Stomach smooth muscle (tissue), 2 donors: ENCODE measurements around the gene TMEM38A.

Experiments
- H3K27ac ChIP-seq: one replicate; pipeline ENCODE4 v1.7.0; 2013; ENCODE audit warnings: mild to moderate bottlenecking, low read length, inconsistent platforms
- H3K27me3 ChIP-seq, 2 donors: one replicate each; pipeline ENCODE4 v1.7.0; 2013; ENCODE audit warnings: low read length in 2 of 2; ENCODE audit not compliant: insufficient read depth in 2 of 2, control insufficient read depth in 1 of 2
- H3K36me3 ChIP-seq, 2 donors: one replicate each; pipeline ENCODE4 v1.7.0; 2013; ENCODE audit warnings: low read length in 2 of 2; ENCODE audit not compliant: control insufficient read depth in 2 of 2, insufficient read depth in 2 of 2
- H3K4me1 ChIP-seq: one replicate; pipeline ENCODE4 v1.7.0; 2013; ENCODE audit warnings: low read length; ENCODE audit not compliant: control insufficient read depth, insufficient read depth
- H3K4me3 ChIP-seq, 2 donors: one replicate each; pipeline ENCODE4 v1.7.0; 2013; ENCODE audit warnings: low read length in 2 of 2
- H3K9ac ChIP-seq, 2 donors: one replicate each; pipeline ENCODE4 v1.7.0; 2013; ENCODE audit warnings: low read length in 2 of 2, mild to moderate bottlenecking in 1 of 2
- H3K9me3 ChIP-seq, 2 donors: one replicate each; pipeline ENCODE4 v1.7.0; 2013; ENCODE audit warnings: low read length in 2 of 2; ENCODE audit not compliant: control insufficient read depth in 2 of 2
- donor health status: healthy.
- donor health status: Pancreatic carcinoma.

The TMEM38A gene

GRCh38 chr19:16660763-16661479 lies at the start of gene TMEM38A:
Gene TMEM38A (plus strand): TSS chr19:16661139. CDS start chr19:16661218, 79 bp downstream.
- H3K4me3 ChIP-seq: peak within 1 kb of the TSS; percentile 99
- no peaks in the 10 kb centered on the region for H3K27me3 ChIP-seq
- peak within 1 kb of the TSS; percentile 77 for H3K27ac ChIP-seq
- peaks cover 37% of the 10 kb centered on the region for H3K4me1 ChIP-seq
- H3K9me3 ChIP-seq: no peaks in the 10 kb centered on the region
- peak within 1 kb of the TSS; percentile 76 to 78 for H3K9ac ChIP-seq
- peaks cover 9 to 18% of the 10 kb centered on the region in 2 donors for H3K36me3 ChIP-seq

- Histone ChIP-seq H3K27me3 (no peaks in the 10 kb centered on the region), H3K4me3 (no peak overlapping the region), H3K36me3 (no peaks in the 10 kb centered on the region), H3K9ac (no peak overlapping the region), H3K27ac (no peak overlapping the region), H3K9me3 (no peaks in the 10 kb centered on the region), H3K4me1 (peaks cover 13% of the 10 kb centered on the region)
Observed at GRCh38 chr19:16612636-16613035, 48.3 kb upstream of the TMEM38A start.

- no peaks in the 10 kb centered on the region for H3K9me3 ChIP-seq
- no peaks in the 10 kb centered on the region for H3K36me3 ChIP-seq
- no peak overlapping the region for H3K4me3 ChIP-seq
- H3K4me1 ChIP-seq: peaks cover 16% of the 10 kb centered on the region
- no peaks in the 10 kb centered on the region for H3K27me3 ChIP-seq
- no peak overlapping the region for H3K9ac ChIP-seq
- H3K27ac ChIP-seq: no peak overlapping the region
Observed at GRCh38 chr19:16613841-16614240, 47.1 kb upstream of the TMEM38A start.

GRCh38 chr19:16614941-16615340 lies 46.0 kb upstream of the TMEM38A start:
- H3K9me3 ChIP-seq: no peaks in the 10 kb centered on the region
- no peak overlapping the region for H3K9ac ChIP-seq
- H3K4me1 ChIP-seq: peaks cover 27% of the 10 kb centered on the region
- H3K27ac ChIP-seq: no peak overlapping the region
- H3K4me3 ChIP-seq: no peak overlapping the region
- no peaks in the 10 kb centered on the region for H3K36me3 ChIP-seq
- H3K27me3 ChIP-seq: no peaks in the 10 kb centered on the region

GRCh38 chr19:16615808-16616207 lies 45.1 kb upstream of the TMEM38A start:
- no peak overlapping the region for H3K4me3 ChIP-seq
- no peaks in the 10 kb centered on the region for H3K27me3 ChIP-seq
- H3K36me3 ChIP-seq: no peaks in the 10 kb centered on the region
- H3K9ac ChIP-seq: no peak overlapping the region
- no peaks in the 10 kb centered on the region for H3K9me3 ChIP-seq
- H3K4me1 ChIP-seq: peaks cover 33% of the 10 kb centered on the region
- no peak overlapping the region for H3K27ac ChIP-seq

- Histone ChIP-seq H3K36me3 (no peaks in the 10 kb centered on the region), H3K4me3 (no peak overlapping the region), H3K27ac (no peak overlapping the region), H3K9ac (no peak overlapping the region), H3K27me3 (no peaks in the 10 kb centered on the region), H3K9me3 (no peaks in the 10 kb centered on the region), H3K4me1 (peaks cover 42% of the 10 kb centered on the region)
Observed at GRCh38 chr19:16618248-16618647, 42.7 kb upstream of the TMEM38A start.

- no peak overlapping the region for H3K9ac ChIP-seq
- H3K9me3 ChIP-seq: no peaks in the 10 kb centered on the region
Observed at GRCh38 chr19:16619457-16619856, 41.5 kb upstream of the TMEM38A start.

GRCh38 chr19:16620018-16620417 lies 40.9 kb upstream of the TMEM38A start:
- Histone ChIP-seq H3K27ac (peak overlapping the region; percentile 31), H3K4me1 (peaks cover 42% of the 10 kb centered on the region), H3K9me3 (no peaks in the 10 kb centered on the region), H3K9ac (peak overlapping the region in 1 of 2 donors; percentile 31), H3K4me3 (no peak overlapping the region), H3K36me3 (peaks cover 0 to 7% of the 10 kb centered on the region in 2 donors), H3K27me3 (no peaks in the 10 kb centered on the region)

More at GRCh38 chr19:16619457-16619856, 41.5 kb upstream of the TMEM38A start:
- peak overlapping the region in 1 of 2 donors; percentile 8 for H3K4me3 ChIP-seq
- peaks cover 0 to 4% of the 10 kb centered on the region in 2 donors for H3K36me3 ChIP-seq
- no peak overlapping the region for H3K27ac ChIP-seq
- peaks cover 42% of the 10 kb centered on the region for H3K4me1 ChIP-seq
- H3K27me3 ChIP-seq: no peaks in the 10 kb centered on the region

GRCh38 chr19:16620584-16620983 lies 40.4 kb upstream of the TMEM38A start:
- H3K9ac ChIP-seq: no peak overlapping the region

GRCh38 chr19:16621165-16621800 lies 39.7 kb upstream of the TMEM38A start:
- Histone ChIP-seq H3K4me1 (peaks cover 42% of the 10 kb centered on the region), H3K27ac (peak overlapping the region; percentile 18), H3K36me3 (peaks cover 0 to 7% of the 10 kb centered on the region in 2 donors), H3K9me3 (no peaks in the 10 kb centered on the region), H3K9ac (no peak overlapping the region), H3K27me3 (no peaks in the 10 kb centered on the region), H3K4me3 (no peak overlapping the region)

More at GRCh38 chr19:16620584-16620983, 40.4 kb upstream of the TMEM38A start:
- Histone ChIP-seq H3K36me3 (peaks cover 0 to 7% of the 10 kb centered on the region in 2 donors), H3K9me3 (no peaks in the 10 kb centered on the region), H3K4me1 (peaks cover 42% of the 10 kb centered on the region), H3K27me3 (no peaks in the 10 kb centered on the region), H3K27ac (peak overlapping the region; percentile 31), H3K4me3 (no peak overlapping the region)

GRCh38 chr19:16623066-16623465 lies 37.9 kb upstream of the TMEM38A start:
- Histone ChIP-seq H3K36me3 (peaks cover 0 to 7% of the 10 kb centered on the region in 2 donors), H3K9me3 (no peaks in the 10 kb centered on the region), H3K4me1 (peaks cover 49% of the 10 kb centered on the region), H3K9ac (no peak overlapping the region), H3K27me3 (no peaks in the 10 kb centered on the region), H3K27ac (no peak overlapping the region), H3K4me3 (no peak overlapping the region)
